ENCODE measurements around the gene AKR1D1. TPM values are rescaled to one million over a fixed set of nuclear protein-coding genes. Genes with fewer than 3 reads are reported as not detected.

The AKR1D1 gene, protein sequence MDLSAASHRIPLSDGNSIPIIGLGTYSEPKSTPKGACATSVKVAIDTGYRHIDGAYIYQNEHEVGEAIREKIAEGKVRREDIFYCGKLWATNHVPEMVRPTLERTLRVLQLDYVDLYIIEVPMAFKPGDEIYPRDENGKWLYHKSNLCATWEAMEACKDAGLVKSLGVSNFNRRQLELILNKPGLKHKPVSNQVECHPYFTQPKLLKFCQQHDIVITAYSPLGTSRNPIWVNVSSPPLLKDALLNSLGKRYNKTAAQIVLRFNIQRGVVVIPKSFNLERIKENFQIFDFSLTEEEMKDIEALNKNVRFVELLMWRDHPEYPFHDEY
- total RNA-seq: not detected

DNA sequence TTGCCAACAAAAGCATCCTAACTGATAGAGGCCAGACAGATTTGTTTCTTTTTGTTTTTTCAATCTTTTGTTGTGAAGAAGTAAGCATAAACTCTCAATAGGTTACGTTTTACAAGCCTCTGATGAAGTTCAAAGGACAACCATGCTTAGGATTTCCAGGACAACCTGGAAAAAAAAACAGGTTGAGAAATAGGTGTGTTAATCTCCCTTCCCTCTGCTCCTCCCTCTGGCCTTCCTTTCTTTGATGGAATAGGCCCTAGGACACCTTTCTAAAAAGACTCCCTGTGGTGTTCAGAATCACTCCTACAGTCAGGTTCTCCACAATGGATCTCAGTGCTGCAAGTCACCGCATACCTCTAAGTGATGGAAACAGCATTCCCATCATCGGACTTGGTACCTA is at the start of gene AKR1D1:
Gene AKR1D1, plus strand, starts transcription at position 264 of the 400 bp plus-strand sequence. Its CDS starts 60 bp downstream, at position 324.

Small RNA genes lying within 50 kb of the gene (small RNA-seq; reads per million reads assigned to genes)
- gene AC024082.2 (ENCODE audit: low replicate concordance) (not detected), gene RN7SKP223 (ENCODE audit: low replicate concordance) (not detected)

Other genes with a start within 250 kb of the AKR1D1 start
- gene DGKI, start 229.5 kb upstream of the AKR1D1 start, total RNA-seq: 201 TPM
- 1.9 TPM for gene CREB3L2, start 74.4 kb upstream of the AKR1D1 start, total RNA-seq

Measured in parietal lobe (tissue), 2 donors.